PC-3 (cell line): ENCODE results near the gene CERS6.

Experiments
- EZH2 ChIP-seq: fragments of 300-600 bp; sonication (generic); IDR thresholded peaks from one replicate; pipeline ENCODE4 v1.6.1; 2017; ENCODE audit warnings: antibody characterized with exemption, mild to moderate bottlenecking, low read length; ENCODE audit not compliant: unreplicated experiment
- EZH2phosphoT487 ChIP-seq: fragments of 300-600 bp; sonication (generic); IDR thresholded peaks from 2 replicates; pipeline ENCODE4 v1.6.1; 2018; ENCODE audit warnings: mild to moderate bottlenecking, antibody characterized with exemption, low read length, borderline replicate concordance
- TF ChIP-seq, protein P1 (sequence below): fragments of 300-600 bp; sonication (generic); conservative IDR thresholded peaks from 2 replicates; pipeline ENCODE4 v1.5.1; 2017; ENCODE audit warnings: antibody characterized with exemption, low read depth, mild to moderate bottlenecking, low read length

DNA sequence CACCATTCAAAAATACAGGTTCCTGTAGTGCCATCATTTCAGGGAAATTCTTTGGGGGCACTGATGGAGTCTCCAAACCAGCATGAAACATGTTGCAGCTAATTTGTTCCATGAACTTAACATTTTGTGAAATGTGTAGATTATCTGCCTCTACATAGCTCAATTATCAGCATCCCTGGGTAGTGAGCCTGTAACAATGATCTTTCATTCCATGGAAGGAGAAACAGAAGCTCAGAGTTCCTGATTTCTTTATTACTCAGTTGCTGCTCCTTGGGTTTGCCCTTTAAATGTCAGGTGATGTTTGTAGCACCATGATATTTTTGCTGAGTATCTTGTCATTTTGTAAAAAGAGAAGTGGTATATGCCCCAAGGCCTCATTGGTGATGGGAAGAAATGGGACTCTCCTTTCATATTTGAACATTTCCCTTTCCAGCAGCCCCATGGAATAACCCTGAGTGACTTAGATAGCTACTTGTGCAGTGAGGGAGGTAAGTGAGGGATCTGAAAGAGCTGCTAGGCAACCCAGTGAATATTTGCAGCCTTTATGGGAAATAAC lies 146.9 kb downstream of the CERS6 start:
- TF ChIP-seq, protein P1, sequence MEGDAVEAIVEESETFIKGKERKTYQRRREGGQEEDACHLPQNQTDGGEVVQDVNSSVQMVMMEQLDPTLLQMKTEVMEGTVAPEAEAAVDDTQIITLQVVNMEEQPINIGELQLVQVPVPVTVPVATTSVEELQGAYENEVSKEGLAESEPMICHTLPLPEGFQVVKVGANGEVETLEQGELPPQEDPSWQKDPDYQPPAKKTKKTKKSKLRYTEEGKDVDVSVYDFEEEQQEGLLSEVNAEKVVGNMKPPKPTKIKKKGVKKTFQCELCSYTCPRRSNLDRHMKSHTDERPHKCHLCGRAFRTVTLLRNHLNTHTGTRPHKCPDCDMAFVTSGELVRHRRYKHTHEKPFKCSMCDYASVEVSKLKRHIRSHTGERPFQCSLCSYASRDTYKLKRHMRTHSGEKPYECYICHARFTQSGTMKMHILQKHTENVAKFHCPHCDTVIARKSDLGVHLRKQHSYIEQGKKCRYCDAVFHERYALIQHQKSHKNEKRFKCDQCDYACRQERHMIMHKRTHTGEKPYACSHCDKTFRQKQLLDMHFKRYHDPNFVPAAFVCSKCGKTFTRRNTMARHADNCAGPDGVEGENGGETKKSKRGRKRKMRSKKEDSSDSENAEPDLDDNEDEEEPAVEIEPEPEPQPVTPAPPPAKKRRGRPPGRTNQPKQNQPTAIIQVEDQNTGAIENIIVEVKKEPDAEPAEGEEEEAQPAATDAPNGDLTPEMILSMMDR: no peak
- TF ChIP-seq EZH2 (no peak), EZH2phosphoT487 (no peak)
